HepG2 (cell line): ENCODE data around the gene DHX8. TPM values are rescaled to one million over a fixed set of nuclear protein-coding genes. Genes with fewer than 3 reads are reported as not detected.

Experiments
- DPF2 ChIP-seq: sonication (generic); formaldehyde crosslinking; IDR thresholded peaks from 2 replicates; pipeline ENCODE4 v1.4.0; 2020; ENCODE audit warnings: mild to moderate bottlenecking, low read depth, missing genetic modification reagents, borderline replicate concordance
- FOXK1 ChIP-seq: sonication (generic); formaldehyde crosslinking; IDR thresholded peaks from 2 replicates; pipeline ENCODE4 v1.4.0; 2020; ENCODE audit warnings: low read depth, missing genetic modification reagents, borderline replicate concordance
- JUNB ChIP-seq: sonication (generic); formaldehyde crosslinking; IDR thresholded peaks from 2 replicates; pipeline ENCODE4 v1.8.0; 2022; ENCODE audit warnings: missing genetic modification reagents, mild to moderate bottlenecking, borderline replicate concordance
- KDM3A ChIP-seq: IDR thresholded peaks from 2 replicates; pipeline ENCODE4 v1.6.1; 2018; ENCODE audit warnings: low read depth, missing compliant biosample characterization
- MXI1 ChIP-seq: IDR thresholded peaks from 3 replicates; pipeline ENCODE4 v1.6.1; 2012; ENCODE audit warnings: low read depth, low read length, inconsistent platforms, borderline replicate concordance
- MYNN ChIP-seq: sonication (generic); formaldehyde crosslinking; IDR thresholded peaks from 2 replicates; pipeline ENCODE4 v1.4.0; 2020; ENCODE audit warnings: mild to moderate bottlenecking, low read depth, missing genetic modification reagents
- NFATC3 ChIP-seq: sonication (generic); formaldehyde crosslinking; IDR thresholded peaks from 2 replicates; pipeline ENCODE4 v1.5.1; 2020; ENCODE audit warnings: mild to moderate bottlenecking, missing genetic modification reagents
- POLR2AphosphoS5 ChIP-seq: IDR thresholded peaks from 2 replicates; pipeline ENCODE4 v1.6.1; 2012; ENCODE audit warnings: low read depth, low read length
- RAD51 ChIP-seq: fragments of 450-650 bp; IDR thresholded peaks from 2 replicates; pipeline ENCODE4 v1.6.1; 2016; ENCODE audit warnings: borderline replicate concordance
- SNAPC2 ChIP-seq: sonication (generic); formaldehyde crosslinking; IDR thresholded peaks from 2 replicates; pipeline ENCODE4 v1.8.1; 2022; ENCODE audit warnings: mild to moderate bottlenecking, missing genetic modification reagents
- ZBTB8A ChIP-seq: sonication (generic); formaldehyde crosslinking; IDR thresholded peaks from 2 replicates; pipeline ENCODE4 v1.4.0; 2020; ENCODE audit warnings: mild to moderate bottlenecking, low read depth, missing genetic modification reagents, borderline replicate concordance
- ZNF446 ChIP-seq: sonication (generic); formaldehyde crosslinking; IDR thresholded peaks from 2 replicates; pipeline ENCODE4 v1.5.0; 2020; ENCODE audit warnings: mild to moderate bottlenecking, missing genetic modification reagents
- ZNF451 ChIP-seq: sonication (generic); formaldehyde crosslinking; IDR thresholded peaks from 2 replicates; pipeline ENCODE4 v1.5.0; 2020; ENCODE audit warnings: mild to moderate bottlenecking, missing genetic modification reagents
- ZNF703 ChIP-seq: sonication (generic); formaldehyde crosslinking; IDR thresholded peaks from 2 replicates; pipeline ENCODE4 v1.5.1; 2020; ENCODE audit warnings: missing genetic modification reagents, mild to moderate bottlenecking, moderate library complexity, borderline replicate concordance
- polyA plus RNA-seq, 8 experiments: library from polyadenylated mRNA; depleted of rRNA in 3 of 8; stranded (reverse) in 7 of 8; unstranded in 1 of 8; fragments of >200 nt; fragmentation: Illumina TruSeq in 4 of 8; extraction: Trizol in 4 of 8; gene quantifications; 2 replicates each; pipeline versions ENCODE4 v1.2.1 to v1.2.3, GENCODE V29; 2011 to 2016; ENCODE audit warnings: low read depth in 4 of 8, missing spikeins in 1 of 8, mixed read lengths in 1 of 8; ENCODE audit not compliant: insufficient read depth in 1 of 8
- total RNA-seq, 5 experiments: library from RNA; depleted of rRNA; stranded (reverse); fragments of >200 nt; fragmentation: Illumina TruSeq; extraction: Trizol; gene quantifications; 2 replicates each; pipeline ENCODE4 v1.2.3, GENCODE V29; 2016; ENCODE audit warnings: low read depth in 1 of 5
- TF ChIP-seq, protein P1 (sequence below): sonication (generic); formaldehyde crosslinking; IDR thresholded peaks from 2 replicates; pipeline ENCODE4 v1.5.0; 2020; ENCODE audit warnings: mild to moderate bottlenecking, missing genetic modification reagents, moderate library complexity
- TF ChIP-seq, protein P2 (sequence below): sonication (generic); formaldehyde crosslinking; IDR thresholded peaks from 2 replicates; pipeline ENCODE4 v1.9.0; 2021; ENCODE audit warnings: missing genetic modification reagents, mild to moderate bottlenecking, borderline replicate concordance
- TF ChIP-seq, protein P3 (sequence below): sonication (generic); formaldehyde crosslinking; IDR thresholded peaks from 2 replicates; pipeline ENCODE4 v1.8.1; 2023; ENCODE audit warnings: mild to moderate bottlenecking, missing genetic modification reagents
- TF ChIP-seq, protein P4 (sequence below), 2 experiments: sonication (generic) in 1 of 2; formaldehyde crosslinking in 1 of 2; IDR thresholded peaks; 2 replicates each; pipeline versions ENCODE4 v1.4.0 to v1.6.1; 2018 to 2020; ENCODE audit warnings: missing genetic modification reagents in 2 of 2, borderline replicate concordance in 1 of 2, low read depth in 1 of 2, mild to moderate bottlenecking in 1 of 2, missing biosample characterization in 1 of 2
- TF ChIP-seq, protein P5 (sequence below): sonication (generic); formaldehyde crosslinking; IDR thresholded peaks from 2 replicates; pipeline ENCODE4 v1.8.1; 2023; ENCODE audit warnings: missing genetic modification reagents, mild to moderate bottlenecking, borderline replicate concordance
- TF ChIP-seq, protein P6 (sequence below): sonication (generic); formaldehyde crosslinking; IDR thresholded peaks from 2 replicates; pipeline ENCODE4 v1.5.0; 2020; ENCODE audit warnings: mild to moderate bottlenecking, missing genetic modification reagents

Gene DHX8
- total and polyA plus RNA-seq, 2 of the 13 experiments (the other 11 are each of a cell fraction or from before 2014, with no cell fraction given): 24.8 to 48.9 TPM

DNA sequence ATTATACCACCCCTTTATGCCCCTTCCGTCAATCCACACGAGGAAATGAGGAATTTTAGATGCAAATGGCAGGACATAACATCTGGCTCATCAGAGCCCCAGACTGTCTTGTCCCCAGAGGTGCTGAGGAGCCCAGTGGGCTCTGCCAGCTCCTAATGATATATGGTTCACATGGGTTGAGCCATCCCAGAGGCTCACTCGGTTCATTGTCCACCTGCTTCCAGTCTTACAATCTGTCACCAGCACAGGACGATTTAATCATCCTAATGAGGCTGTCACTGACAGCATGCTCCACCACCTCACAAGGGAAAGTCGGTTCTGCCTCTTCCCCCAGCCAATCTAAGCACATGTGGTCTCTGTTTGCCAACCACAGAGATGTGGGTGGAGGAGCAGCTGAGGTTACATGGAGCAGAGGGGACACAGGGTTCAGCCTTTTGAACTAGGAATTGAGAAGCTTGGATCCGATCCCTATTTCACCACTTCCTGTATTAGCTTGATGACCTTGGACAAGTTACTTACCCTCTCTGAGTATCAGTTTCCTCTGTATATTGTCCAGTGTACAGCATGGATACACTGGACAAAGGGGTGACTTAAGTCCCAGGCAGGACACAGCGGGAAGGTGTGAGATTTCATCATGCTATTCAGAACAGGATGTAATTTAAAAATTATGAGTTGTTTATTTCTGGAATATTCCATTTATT, 27.0 kb upstream of the DHX8 start (continued):
- TF ChIP-seq, protein P1, sequence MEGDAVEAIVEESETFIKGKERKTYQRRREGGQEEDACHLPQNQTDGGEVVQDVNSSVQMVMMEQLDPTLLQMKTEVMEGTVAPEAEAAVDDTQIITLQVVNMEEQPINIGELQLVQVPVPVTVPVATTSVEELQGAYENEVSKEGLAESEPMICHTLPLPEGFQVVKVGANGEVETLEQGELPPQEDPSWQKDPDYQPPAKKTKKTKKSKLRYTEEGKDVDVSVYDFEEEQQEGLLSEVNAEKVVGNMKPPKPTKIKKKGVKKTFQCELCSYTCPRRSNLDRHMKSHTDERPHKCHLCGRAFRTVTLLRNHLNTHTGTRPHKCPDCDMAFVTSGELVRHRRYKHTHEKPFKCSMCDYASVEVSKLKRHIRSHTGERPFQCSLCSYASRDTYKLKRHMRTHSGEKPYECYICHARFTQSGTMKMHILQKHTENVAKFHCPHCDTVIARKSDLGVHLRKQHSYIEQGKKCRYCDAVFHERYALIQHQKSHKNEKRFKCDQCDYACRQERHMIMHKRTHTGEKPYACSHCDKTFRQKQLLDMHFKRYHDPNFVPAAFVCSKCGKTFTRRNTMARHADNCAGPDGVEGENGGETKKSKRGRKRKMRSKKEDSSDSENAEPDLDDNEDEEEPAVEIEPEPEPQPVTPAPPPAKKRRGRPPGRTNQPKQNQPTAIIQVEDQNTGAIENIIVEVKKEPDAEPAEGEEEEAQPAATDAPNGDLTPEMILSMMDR (CRISPR knock-in tag): peak; percentile 37
- no peak for TF ChIP-seq NFATC3 (CRISPR knock-in tag)
- TF ChIP-seq DPF2 (CRISPR knock-in tag): peak; percentile 94
- TF ChIP-seq FOXK1 (CRISPR knock-in tag): peak; percentile 96
- TF ChIP-seq ZNF451 (CRISPR knock-in tag): no peak
- TF ChIP-seq POLR2AphosphoS5: peak; percentile 80
- TF ChIP-seq RAD51: peak; percentile 17; the same call in 1 of the 2 replicates
- TF ChIP-seq, protein P2, sequence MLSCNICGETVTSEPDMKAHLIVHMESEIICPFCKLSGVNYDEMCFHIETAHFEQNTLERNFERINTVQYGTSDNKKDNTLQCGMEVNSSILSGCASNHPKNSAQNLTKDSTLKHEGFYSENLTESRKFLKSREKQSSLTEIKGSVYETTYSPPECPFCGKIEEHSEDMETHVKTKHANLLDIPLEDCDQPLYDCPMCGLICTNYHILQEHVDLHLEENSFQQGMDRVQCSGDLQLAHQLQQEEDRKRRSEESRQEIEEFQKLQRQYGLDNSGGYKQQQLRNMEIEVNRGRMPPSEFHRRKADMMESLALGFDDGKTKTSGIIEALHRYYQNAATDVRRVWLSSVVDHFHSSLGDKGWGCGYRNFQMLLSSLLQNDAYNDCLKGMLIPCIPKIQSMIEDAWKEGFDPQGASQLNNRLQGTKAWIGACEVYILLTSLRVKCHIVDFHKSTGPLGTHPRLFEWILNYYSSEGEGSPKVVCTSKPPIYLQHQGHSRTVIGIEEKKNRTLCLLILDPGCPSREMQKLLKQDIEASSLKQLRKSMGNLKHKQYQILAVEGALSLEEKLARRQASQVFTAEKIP (CRISPR knock-in tag): no peak
- TF ChIP-seq, protein P3, sequence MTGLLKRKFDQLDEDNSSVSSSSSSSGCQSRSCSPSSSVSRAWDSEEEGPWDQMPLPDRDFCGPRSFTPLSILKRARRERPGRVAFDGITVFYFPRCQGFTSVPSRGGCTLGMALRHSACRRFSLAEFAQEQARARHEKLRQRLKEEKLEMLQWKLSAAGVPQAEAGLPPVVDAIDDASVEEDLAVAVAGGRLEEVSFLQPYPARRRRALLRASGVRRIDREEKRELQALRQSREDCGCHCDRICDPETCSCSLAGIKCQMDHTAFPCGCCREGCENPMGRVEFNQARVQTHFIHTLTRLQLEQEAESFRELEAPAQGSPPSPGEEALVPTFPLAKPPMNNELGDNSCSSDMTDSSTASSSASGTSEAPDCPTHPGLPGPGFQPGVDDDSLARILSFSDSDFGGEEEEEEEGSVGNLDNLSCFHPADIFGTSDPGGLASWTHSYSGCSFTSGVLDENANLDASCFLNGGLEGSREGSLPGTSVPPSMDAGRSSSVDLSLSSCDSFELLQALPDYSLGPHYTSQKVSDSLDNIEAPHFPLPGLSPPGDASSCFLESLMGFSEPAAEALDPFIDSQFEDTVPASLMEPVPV (CRISPR knock-in tag): peak; percentile 89
- TF ChIP-seq ZBTB8A (CRISPR knock-in tag): no peak
- TF ChIP-seq, protein P4, sequence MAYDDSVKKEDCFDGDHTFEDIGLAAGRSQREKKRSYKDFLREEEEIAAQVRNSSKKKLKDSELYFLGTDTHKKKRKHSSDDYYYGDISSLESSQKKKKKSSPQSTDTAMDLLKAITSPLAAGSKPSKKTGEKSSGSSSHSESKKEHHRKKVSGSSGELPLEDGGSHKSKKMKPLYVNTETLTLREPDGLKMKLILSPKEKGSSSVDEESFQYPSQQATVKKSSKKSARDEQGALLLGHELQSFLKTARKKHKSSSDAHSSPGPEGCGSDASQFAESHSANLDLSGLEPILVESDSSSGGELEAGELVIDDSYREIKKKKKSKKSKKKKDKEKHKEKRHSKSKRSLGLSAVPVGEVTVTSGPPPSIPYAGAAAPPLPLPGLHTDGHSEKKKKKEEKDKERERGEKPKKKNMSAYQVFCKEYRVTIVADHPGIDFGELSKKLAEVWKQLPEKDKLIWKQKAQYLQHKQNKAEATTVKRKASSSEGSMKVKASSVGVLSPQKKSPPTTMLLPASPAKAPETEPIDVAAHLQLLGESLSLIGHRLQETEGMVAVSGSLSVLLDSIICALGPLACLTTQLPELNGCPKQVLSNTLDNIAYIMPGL (CRISPR knock-in tag; IDR thresholded peaks at IDR 0.05; ENCODE audit: borderline replicate concordance in 1 of 2, low read depth in 1 of 2): peak; percentile 55 to 81; a peak in 3 of 4 replicates
- TF ChIP-seq, protein P5, sequence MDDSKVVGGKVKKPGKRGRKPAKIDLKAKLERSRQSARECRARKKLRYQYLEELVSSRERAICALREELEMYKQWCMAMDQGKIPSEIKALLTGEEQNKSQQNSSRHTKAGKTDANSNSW (CRISPR knock-in tag): no peak; the same call in 1 of the 2 replicates
- peak; percentile 95 for TF ChIP-seq KDM3A (CRISPR knock-in tag)
- 0 out of 2 replicates have a peak, but pooled peaks have one; percentile 33 for TF ChIP-seq MYNN (CRISPR knock-in tag)
- TF ChIP-seq JUNB (CRISPR knock-in tag): peak; percentile 11; the same call in 1 of the 2 replicates
- no peak for TF ChIP-seq ZNF446
- peak; percentile 96; the same call in 2 of the 3 replicates for TF ChIP-seq MXI1
- TF ChIP-seq ZNF703: no peak
- TF ChIP-seq, protein P6, sequence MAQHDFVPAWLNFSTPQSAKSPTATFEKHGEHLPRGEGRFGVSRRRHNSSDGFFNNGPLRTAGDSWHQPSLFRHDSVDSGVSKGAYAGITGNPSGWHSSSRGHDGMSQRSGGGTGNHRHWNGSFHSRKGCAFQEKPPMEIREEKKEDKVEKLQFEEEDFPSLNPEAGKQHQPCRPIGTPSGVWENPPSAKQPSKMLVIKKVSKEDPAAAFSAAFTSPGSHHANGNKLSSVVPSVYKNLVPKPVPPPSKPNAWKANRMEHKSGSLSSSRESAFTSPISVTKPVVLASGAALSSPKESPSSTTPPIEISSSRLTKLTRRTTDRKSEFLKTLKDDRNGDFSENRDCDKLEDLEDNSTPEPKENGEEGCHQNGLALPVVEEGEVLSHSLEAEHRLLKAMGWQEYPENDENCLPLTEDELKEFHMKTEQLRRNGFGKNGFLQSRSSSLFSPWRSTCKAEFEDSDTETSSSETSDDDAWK (CRISPR knock-in tag): no peak
- TF ChIP-seq SNAPC2 (CRISPR knock-in tag): peak; percentile 79; the same call in 1 of the 2 replicates
